SK-N-DZ (cell line): ENCODE results near the gene RBM33.

Experiments
- DNase-seq: peaks from one replicate; pipeline ENCODE4 v3.0.0-alpha.2; 2015; ENCODE audit warnings: low spot score

RBM33 gene

GRCh38 chr7:155749578-155749977 is 105.1 kb downstream of the RBM33 start:
- no peak for DNase-seq

- no peak for DNase-seq
Measured at GRCh38 chr7:155750255-155751125, 106.0 kb downstream of the RBM33 start.

- DNase-seq = no peak
Measured at GRCh38 chr7:155751409-155751808, 106.9 kb downstream of the RBM33 start.

GRCh38 chr7:155752756-155753445 is 108.4 kb downstream of the RBM33 start:
- DNase-seq = no peak

- no peak for DNase-seq
Measured at GRCh38 chr7:155753446-155753965, 109.0 kb downstream of the RBM33 start.

- DNase-seq = no peak
Measured at GRCh38 chr7:155754165-155754564, 109.7 kb downstream of the RBM33 start.

GRCh38 chr7:155755026-155755425 is 110.6 kb downstream of the RBM33 start:
- no peak for DNase-seq

GRCh38 chr7:155756322-155756721 is 111.9 kb downstream of the RBM33 start:
- no peak for DNase-seq

GRCh38 chr7:155758348-155758747 is 113.9 kb downstream of the RBM33 start:
- no peak for DNase-seq

- no peak for DNase-seq
Measured at GRCh38 chr7:155759740-155760430, 115.4 kb downstream of the RBM33 start.

GRCh38 chr7:155761162-155761561 is 116.7 kb downstream of the RBM33 start:
- DNase-seq = no peak

- no peak for DNase-seq
Measured at GRCh38 chr7:155762036-155762435, 117.6 kb downstream of the RBM33 start.

GRCh38 chr7:155762655-155763054 is 118.2 kb downstream of the RBM33 start:
- DNase-seq = no peak

- DNase-seq = no peak
Measured at GRCh38 chr7:155763122-155763521, 118.7 kb downstream of the RBM33 start.

GRCh38 chr7:155763691-155764437 is 119.4 kb downstream of the RBM33 start:
- DNase-seq = no peak

- no peak for DNase-seq
Measured at GRCh38 chr7:155764438-155764793, 120.0 kb downstream of the RBM33 start.

- DNase-seq = no peak
Measured at GRCh38 chr7:155765458-155765857, 121.0 kb downstream of the RBM33 start.

- DNase-seq = no peak
Measured at GRCh38 chr7:155766386-155766785, 121.9 kb downstream of the RBM33 start.

- DNase-seq = no peak
Measured at GRCh38 chr7:155766966-155767916, 122.8 kb downstream of the RBM33 start.

- DNase-seq = no peak
Measured at GRCh38 chr7:155769701-155770100, 125.2 kb downstream of the RBM33 start.
